AG08396 (cell line): ENCODE results near the gene GPR78.
A peak's percentile ranks its signal among the peaks of the same experiment; 100 is the strongest.

Experiments used
- DNase-seq: peaks from one replicate; pipeline ENCODE4 v3.0.0; 2012; ENCODE audit warnings: low spot score, mixed read lengths

GPR78 gene

DNA sequence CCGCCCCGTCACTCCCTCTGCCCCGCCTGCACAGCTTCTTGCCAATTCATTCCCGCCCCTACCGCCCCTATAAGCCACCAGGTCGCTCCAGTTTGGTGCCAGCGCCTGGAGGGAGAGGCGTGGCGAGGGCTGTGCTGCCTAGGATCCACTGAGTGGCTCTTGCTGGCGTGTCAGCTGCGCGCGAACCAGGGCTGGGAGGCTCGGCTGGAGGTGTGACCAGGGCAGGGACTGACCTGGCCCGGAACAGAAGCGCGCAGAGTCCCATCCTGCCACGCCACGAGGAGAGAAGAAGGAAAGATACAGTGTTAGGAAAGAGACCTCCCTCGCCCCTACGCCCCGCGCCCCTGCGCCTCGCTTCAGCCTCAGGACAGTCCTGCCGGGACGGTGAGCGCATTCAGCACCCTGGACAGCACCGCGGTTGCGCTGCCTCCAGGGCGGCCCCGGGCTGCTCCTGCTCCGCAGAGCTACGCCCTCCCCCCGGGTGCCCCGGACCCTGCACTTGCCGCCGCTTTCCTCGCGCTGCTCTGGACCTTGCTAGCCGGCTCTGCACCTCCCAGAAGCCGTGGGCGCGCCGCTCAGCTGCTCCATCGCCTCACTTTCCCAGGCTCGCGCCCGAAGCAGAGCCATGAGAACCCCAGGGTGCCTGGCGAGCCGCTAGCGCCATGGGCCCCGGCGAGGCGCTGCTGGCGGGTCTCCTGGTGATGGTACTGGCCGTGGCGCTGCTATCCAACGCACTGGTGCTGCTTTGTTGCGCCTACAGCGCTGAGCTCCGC, at the start of gene GPR78:
GPR78 (plus strand) TSS at position 72 of the 773 bp plus-strand sequence; CDS start at position 663, 591 bp downstream.
- DNase-seq = peak; percentile 83

DNA sequence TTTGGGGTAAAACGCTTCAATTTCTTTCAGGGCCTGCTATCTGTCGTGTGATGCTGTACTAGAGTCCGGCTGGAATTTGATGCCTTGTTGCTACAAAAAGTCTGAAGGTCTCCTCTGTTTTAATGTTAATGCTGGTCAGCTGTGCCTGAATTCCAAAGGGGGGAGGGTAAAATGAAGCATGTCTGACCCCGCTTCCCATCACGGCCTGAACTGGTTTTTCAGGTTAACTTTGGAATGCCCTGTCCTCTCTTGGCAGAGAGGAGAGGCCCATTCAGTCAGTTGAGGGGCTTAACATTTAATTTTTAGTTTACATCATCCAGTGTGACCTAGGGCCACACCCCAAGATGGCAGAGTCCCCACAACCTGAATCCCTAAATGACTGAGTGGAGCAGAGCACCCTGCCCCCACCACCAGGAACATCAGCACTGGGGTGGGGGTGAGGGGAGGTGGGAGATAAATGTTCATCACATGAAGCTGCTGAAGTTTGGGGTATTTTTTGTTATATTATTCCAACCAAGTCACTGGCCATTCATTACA, 47.9 kb upstream of the GPR78 start:
- no peak for DNase-seq

- DNase-seq = no peak
Measured at GRCh38 chr4:8533274-8533865, 46.8 kb upstream of the GPR78 start.

DNA sequence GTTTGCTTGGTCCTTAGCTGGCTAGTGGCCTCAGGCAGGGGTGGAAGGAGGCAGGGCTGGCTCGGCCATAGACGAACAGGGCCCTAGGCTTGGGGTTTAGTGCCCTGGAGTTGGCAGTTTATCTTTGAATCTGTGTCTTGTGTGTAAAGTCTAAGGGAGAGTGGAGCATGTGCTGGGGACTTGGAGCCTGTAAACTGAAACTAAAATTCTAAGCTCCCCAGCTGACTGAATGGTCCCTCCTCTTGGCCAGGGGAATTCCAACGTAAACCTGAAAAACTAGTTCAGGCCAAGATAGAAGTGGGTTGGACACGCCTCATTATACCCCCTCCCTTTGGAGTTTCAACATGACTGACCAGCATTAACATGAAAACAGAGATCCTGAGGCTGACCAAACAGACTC, 46.1 kb upstream of the GPR78 start:
- no peak for DNase-seq

DNA sequence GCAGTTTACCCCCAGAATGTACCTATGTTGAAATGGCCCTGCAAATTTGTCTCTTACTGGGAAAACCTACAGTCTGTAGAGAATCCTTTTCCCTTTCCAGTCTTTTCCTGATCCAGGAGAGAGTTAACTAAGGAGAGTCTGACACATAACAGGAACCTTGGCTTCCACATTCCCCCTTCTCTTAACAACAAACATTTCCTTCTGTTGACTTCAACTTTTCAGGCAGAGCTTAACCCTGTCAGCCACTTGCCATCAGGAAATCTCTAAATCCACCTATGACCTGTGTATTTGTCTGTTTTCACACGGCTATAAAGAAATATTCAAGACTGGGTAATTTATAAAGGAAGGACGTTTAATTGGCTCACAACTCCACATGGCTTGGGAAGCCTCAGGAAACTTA, 45.6 kb upstream of the GPR78 start:
- no peak for DNase-seq

GRCh38 chr4:8536467-8536866, 43.7 kb upstream of the GPR78 start:
- DNase-seq = no peak

DNA sequence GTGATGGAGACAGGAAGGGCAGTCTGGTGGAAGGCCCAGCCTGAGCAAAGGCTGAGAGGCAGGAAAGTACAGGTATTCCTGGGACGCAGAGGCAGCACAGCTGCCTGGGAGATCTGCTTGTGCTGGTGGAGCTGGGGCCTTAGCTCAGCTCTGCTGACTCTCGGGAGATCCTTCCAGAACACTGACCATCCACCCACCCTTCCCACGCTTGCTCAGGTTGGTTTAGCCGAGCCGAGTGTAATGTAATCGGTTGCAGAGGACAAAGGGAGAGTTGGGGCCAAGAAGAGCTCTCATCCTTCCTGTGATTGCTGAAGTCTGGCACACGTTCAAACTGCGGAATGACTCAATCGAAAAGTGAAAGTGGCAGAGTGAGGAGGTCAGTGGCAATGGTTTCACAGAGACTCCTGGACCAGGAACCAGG, 43.1 kb upstream of the GPR78 start:
- peak; percentile 80 for DNase-seq

DNA sequence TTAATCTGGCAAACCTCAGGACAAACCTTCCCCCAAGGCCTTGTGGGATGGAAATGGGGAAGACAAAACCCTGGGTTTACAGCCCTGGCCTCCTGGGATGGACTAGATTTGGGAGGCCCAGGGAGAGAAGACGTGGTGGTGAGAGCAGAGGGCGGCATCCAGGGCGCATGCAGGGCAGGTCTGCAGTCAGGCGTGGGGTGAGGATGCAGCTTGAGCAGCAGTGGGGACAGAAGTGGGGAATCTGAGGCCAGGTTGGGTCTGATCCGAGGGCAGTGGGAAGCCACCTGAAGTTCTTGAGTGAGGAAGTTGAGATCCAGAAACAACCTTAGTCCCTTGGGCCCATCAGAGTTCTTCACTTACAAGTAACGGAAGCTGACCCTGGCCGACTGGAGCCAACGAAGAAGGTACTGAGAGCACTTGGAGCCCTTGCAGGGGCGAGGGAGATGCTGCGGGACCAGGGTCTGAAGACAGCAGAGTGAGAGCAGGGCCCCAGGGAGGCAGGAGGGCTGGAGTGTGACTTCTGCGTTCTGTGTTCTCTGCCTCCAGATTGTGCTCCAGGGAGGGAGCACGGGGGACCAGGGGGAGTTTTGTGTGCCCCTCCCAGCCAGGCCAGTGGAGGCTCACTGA, 42.0 kb upstream of the GPR78 start:
- no peak for DNase-seq

GRCh38 chr4:8538703-8539567, 41.3 kb upstream of the GPR78 start:
- DNase-seq = peak; percentile 55

DNA sequence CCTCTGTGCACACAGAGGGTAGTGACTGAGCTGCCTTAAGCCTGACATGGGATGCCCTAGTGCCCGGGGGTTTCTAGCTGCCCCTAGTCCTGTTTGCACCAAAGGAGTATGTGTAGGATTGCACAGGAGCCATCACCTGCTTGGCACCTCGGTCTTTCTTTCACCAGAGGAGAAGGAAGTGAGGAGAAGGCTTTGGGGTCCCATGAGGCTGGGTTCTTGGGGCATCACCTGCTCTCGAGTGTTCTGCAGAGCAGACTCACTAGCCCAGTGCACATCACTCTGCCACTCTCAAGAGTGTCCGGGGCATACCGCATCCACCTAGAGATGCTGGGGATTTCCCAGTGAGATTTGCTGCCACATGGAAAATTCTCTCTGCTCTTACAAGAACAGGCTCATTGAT, 40.5 kb upstream of the GPR78 start:
- no peak for DNase-seq

DNA sequence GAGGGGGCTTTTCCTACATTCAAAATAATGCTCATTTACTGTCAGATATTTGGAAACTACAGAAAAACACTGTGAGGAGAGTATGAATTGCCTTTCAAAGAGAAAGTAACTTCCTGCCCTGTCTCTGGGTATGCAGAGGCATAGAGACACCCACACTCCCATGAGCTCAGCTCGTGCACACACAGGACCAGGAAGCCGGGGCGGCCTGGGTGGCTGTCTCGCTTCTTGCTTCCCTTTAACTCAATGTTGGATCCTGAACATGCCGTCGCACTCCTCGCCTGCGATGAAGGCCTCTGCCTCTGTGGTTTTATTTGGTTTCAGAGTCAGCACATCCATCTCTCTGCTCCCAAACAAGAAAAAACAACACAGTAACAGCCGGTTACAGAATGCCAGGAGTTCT, 40.1 kb upstream of the GPR78 start:
- no peak for DNase-seq

GRCh38 chr4:8540586-8540985, 39.6 kb upstream of the GPR78 start:
- DNase-seq = no peak

DNA sequence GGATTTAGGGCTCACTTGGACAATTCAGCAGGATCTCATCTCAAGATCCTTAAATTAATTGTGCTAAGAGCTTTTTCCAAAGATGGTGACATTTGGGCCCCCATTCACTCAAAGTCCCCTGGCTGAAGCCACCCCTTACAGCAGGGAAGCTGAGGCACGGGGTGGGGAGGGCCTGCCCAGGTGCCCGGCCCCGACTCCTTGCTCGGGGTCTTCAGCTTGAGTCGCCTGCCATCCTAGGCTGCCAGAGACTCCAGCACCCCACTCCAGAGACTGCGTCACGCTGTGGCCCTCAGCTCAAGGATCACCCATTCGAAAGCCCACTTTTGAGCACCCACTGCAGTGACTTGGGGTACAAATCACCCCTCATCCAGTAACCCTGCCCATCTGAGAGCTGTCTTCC, 39.2 kb upstream of the GPR78 start:
- DNase-seq = no peak

GRCh38 chr4:8541981-8542715, 38.0 kb upstream of the GPR78 start:
- DNase-seq = no peak

DNA sequence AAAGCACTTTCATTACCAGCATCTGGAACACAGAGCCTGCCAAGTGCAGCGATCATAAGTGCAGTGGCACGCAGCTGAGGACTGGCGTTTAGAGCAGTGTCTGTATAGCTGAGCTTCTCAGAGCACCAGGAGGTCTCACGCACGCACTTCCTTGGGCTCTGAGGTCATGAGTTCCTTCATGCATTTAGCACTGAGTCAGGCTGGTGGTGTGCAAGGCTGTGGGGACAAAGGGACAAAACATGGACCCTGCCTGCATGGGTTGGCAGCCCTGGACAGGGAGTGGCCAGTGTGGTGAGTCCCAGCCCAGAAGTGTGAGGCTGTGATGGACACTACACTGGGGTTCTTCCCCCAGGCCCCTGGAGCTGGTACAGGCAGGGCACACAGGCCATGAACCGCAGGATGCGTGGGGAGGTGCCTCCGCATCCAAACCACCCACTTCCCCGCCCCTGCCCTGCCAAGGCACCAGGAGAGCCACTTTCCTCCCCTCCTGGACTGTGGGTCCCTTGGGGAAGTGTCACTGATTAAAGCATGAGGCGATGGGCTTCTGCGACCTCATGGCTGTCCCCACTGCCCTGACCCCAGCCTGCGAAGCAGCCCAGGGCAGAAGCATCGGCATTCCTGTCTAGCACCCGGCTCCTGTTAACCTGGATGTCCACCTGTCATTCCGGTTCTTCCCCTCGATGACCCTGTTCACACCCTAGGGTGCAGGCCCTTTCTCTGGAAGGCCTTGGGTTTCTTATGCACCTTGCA, 37.2 kb upstream of the GPR78 start:
- no peak for DNase-seq

- no peak for DNase-seq
Measured at GRCh38 chr4:8543623-8544022, 36.6 kb upstream of the GPR78 start.

GRCh38 chr4:8544282-8544681, 35.9 kb upstream of the GPR78 start:
- no peak for DNase-seq

- DNase-seq = no peak
Measured at GRCh38 chr4:8544741-8545438, 35.3 kb upstream of the GPR78 start.

- DNase-seq = no peak
Measured at GRCh38 chr4:8545439-8545765, 34.8 kb upstream of the GPR78 start.

GRCh38 chr4:8546766-8547107, 33.5 kb upstream of the GPR78 start:
- DNase-seq = no peak
